Measurements from ENCODE around the gene STRBP.

STRBP gene

GRCh38 chr9:123097430-123098095, 170.8 kb downstream of the STRBP start:
- DNase-seq (ENCODE audit: low spot score): no peak

GRCh38 chr9:123096987-123097386, 171.4 kb downstream of the STRBP start:
- no peak for DNase-seq (ENCODE audit: low spot score)

- no peak for DNase-seq (ENCODE audit: low spot score)
Observed at GRCh38 chr9:123093141-123093540, 175.2 kb downstream of the STRBP start.

DNA sequence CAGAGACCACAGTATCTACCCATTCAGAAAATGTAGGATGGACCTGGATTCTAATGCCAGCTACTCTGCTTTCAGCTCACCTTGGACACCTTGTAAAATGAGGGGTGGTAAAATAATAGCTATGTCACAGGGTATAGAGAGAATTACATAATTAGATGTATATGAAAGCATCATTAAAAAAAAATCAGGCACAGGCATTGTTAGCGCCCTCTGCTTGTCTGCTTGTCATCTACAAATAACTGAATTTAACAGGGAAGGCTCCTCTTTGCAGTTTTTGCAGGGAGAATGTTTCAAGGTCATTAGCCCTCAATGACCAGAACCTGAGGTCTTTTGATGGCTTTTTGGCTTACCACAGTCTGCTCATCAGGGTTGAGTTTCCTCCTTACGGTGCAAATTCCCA, 176.9 kb downstream of the STRBP start:
- DNase-seq (ENCODE audit: low spot score): no peak

- DNase-seq (ENCODE audit: low spot score): no peak
Observed at GRCh38 chr9:123090956-123091355, 177.4 kb downstream of the STRBP start.

- DNase-seq (ENCODE audit: low spot score): no peak
Observed at GRCh38 chr9:123090198-123090896, 178.0 kb downstream of the STRBP start.

DNA sequence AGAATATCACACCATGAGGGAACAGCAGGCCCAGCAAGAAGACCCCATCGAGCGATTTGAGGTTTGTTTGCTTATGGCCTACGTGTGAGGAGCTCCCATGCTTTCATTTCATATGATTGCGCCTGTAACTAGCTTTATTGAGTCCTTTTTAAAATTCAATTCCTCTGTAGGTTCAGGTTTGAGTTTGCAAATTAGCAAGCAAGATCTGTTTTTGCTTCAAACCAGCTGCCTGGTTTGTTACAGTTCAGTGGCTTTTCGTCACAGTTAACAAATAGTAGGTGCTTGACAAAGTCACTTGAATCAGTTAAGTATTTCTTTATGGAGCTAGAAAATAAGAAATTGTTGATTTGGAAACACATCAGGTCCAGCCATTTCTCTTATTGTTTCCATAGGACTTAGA, 178.6 kb downstream of the STRBP start:
- no peak for DNase-seq (ENCODE audit: low spot score)

- peak; percentile 29 for DNase-seq (ENCODE audit: low spot score)
Observed at GRCh38 chr9:123089040-123089439, 179.3 kb downstream of the STRBP start.

DNA sequence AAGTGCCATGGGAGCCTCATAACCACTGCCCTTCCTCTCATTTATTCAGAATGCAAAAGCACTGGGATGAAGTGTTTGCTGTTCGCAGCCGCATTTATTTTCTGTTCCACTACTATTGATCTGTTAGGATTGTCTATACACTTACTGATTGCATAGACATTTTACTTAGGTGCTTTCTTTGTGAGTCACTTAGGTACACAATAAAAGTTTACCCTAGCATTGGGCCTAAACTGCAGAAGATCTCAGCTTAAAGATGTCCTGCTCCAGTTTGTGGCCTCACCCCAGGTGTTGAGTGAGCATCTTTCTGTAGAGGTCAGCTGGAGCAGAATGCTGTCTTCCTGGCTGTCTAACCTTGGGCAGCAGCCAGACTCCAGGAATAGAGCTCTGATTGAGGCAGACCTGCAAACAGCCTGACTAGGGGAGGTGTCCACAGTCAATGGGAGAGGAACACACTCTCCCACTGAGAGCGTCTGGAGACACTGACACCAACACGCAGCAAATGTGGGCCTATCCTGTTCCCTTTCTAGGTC, 181.0 kb downstream of the STRBP start:
- peak; percentile 45 for DNase-seq (ENCODE audit: low spot score)

GRCh38 chr9:123085916-123086315, 182.5 kb downstream of the STRBP start:
- no peak for DNase-seq (ENCODE audit: low spot score)

DNA sequence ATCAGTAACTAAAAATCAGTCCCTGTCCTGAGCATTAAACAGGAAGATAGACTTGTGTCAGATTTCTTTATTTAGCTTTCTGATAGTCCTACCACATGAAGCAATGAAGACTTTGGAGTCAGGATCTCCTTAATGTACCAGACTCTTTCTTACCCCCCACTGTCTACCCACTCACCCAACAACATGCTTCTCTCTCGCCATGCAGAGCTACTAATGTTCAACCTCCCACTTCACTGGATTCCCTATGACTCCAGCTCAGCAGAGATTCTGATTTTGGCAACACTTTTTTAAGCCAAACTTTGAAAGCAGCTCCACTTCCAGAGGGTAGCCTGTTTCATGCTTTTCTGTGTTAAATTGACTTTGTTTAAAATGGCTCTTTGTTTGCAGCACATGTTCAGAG, 184.1 kb downstream of the STRBP start:
- DNase-seq (ENCODE audit: low spot score): no peak

DNA sequence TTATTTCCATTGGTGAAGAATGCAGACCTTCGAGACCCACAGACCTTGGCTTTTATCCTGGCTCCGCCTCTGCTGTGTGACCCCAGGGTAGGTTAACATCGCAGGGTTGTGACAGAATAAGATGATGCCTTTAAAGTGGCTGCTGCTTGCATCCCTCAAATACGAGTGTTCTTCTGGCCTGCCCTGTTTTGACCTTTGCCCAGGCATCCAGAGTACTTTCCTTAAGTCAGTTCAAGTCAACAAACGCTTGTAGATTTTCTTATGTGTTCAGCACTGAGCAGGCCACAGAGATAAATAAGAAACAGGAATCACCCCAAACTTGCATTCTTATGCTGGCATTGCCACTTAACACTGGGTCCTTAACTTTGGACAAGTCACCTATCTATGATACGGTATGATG, 184.7 kb downstream of the STRBP start:
- DNase-seq (ENCODE audit: low spot score): no peak

DNA sequence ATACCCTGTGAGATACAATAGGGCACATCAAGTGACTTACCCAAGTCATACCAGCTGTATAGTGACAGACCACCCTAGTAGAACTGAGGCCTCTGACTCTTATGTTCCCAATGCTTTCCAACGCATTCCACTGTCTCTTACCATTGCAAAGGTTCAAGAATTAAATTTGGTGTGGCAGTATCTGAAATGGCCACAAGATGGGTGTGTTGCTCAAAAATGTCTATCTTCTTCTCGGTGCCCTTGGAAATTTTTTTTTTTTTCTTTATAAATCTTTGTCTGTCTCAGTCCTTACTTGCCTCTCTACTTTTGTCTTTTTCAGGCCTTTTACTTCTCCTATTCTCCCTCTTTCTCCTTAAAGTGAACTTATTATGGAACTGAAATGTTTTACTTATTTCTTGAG, 186.6 kb downstream of the STRBP start:
- peak; percentile 57 for DNase-seq (ENCODE audit: low spot score)

- no peak for DNase-seq (ENCODE audit: low spot score)
Observed at GRCh38 chr9:123080444-123080843, 187.9 kb downstream of the STRBP start.

DNA sequence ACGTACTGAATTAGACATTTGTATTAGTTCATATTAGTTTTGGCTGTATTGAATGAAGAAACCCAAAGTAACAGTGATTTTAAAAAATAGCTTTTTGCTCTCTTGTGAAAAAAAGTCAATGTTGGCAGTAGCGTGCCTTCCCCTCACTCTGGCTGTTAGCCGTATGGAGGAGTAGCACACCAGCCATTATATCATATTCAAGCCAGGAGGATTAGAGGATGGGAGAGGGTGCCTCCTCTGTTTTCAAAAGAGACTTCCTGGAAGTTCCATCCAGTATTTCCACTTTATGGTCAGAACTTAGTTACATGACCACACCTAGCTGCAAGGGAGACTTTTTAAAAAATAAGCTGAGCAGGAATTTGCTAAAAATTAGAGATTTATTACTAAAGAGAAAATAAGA, 193.8 kb downstream of the STRBP start:
- DNase-seq (ENCODE audit: low spot score): no peak

DNA sequence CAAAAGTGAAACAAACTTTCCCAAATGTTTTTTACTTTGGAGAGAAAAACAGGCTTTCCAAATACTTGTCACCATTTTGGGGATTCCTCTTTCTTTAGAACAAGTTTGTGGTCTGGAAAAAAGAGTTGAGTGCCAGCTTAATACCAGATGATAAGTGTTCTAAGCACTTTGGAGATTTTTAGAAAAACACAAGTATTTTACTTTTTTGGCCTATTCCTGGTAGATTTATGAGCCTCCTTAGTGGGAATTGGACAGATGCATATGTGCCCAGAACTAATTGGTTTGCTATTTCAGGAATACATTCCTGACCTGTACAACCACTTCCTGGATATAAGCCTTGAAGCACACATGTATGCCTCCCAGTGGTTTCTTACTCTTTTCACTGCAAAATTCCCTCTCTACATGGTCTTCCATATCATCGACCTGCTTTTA, 194.4 kb downstream of the STRBP start:
- DNase-seq (ENCODE audit: low spot score): no peak

- no peak for DNase-seq (ENCODE audit: low spot score)
Observed at GRCh38 chr9:123073441-123073840, 194.9 kb downstream of the STRBP start.

DNA sequence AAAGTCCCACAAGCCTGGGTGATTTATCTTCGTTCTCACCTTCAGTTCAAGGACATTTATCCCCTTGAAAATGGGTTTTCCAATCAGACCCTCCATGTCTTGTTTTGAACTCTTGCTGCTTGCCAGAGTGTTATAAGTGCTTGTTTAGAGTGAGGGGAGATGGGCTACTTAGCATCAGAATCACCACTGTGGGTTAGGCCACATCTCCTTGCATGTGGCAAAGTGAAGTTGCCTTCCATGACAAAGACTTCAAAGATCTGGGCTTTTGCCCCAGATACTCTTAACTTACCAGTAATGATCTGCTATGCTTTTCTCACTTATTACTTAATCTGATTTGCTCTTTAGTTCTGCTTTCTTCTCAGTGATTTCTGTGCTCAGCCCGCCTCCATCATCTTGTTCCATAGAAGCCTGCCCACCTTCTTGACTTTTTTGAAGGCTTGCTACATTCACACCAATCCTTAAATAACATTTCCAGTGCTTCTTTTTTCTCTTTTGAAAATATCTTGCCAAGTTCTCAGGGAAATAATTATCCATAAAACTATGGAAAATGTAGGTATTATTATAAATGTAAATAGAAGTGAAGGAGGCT, 195.9 kb downstream of the STRBP start:
- DNase-seq (ENCODE audit: low spot score): no peak

Data from cerebellar cortex (tissue), 1 donor.